Esophagus mucosa (tissue), 1 donor: Measurements from ENCODE around the gene CLSTN2. TPM values are rescaled to one million over a fixed set of nuclear protein-coding genes. Genes with fewer than 3 reads are reported as not detected.

Source experiments
- ATAC-seq: fragments of 200-7000 bp; cut with Tn5 transposase; one replicate; pipeline ENCODE4 v1.9.1; 2020
- total RNA-seq: library from RNA; stranded (reverse); gene quantifications from one replicate; pipeline ENCODE4 v1.2.4, GENCODE V29; 2023
- donor health status: DM: yes; HTN: yes; CAD: no.

CLSTN2 gene
- total RNA-seq, 1 donor from 2014 or later: 1.5 TPM

DNA sequence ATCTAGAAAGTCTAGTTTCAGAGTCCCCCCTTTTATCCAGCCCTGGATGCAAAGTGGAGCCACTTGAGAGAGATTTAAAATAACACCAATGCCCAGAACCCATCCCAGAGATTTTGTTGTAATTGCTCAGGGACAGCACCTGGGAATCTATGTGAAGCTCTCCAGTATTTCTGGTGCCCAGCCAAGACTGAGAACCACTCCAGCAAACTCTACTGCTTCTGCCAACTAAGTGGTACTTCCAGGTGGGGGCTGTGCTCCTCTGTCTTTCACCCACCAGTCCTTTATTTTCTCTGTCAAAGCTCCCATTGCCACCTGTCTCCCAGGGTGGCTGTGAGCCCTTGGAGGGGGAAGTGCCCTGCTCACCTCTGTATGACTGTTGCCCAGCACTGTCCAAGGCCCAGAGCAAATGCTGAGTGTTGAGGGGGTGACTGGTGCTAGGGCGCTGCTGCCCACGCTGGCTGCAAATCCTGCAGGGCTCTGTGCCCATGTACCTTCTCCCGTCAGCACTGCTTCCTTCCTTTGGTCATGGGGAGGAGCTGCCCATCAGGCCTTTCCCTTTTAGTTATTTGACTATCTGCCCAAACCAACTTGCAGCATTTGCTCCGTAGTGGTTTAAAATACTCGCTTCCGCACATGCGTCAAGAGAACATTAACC, 9.4 kb downstream of the CLSTN2 start:
- no peak for ATAC-seq

DNA sequence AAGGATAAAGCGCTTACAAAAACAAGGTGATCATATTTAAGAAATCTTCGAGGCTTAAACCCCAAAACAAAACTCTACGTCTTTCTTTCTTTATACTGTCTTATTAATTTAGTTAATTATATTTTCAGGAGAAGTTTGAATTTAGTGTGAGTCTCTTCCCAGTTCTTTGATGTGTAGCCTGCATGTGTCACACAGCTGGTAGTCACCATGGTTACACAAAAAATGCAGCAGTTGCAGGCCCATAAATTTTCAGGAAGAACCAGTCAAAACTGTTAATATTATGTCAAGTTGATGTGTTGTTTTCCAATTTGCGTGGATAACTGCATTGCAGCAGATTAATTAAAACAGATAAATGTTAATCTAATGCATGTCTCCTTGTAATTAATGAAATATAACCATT, 10.4 kb downstream of the CLSTN2 start:
- ATAC-seq: no peak

DNA sequence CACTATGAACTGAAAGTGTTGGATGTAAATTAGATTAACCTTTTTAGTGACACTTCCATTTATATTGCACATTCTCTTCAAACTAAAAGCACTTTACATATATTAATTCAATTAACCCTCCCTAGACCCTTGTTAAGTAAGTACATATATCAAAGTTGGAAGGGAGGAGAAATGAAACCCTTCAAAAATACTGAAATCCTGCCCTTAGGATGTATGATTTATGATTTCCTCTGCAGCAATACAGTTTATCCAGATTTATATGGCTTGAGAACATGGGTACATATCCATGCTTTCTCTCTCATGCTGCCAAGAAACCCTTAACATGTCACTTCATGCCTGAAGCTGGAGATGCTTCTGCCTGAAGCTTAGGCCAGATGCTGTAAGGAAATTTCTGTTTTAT, 11.0 kb downstream of the CLSTN2 start:
- ATAC-seq: no peak

DNA sequence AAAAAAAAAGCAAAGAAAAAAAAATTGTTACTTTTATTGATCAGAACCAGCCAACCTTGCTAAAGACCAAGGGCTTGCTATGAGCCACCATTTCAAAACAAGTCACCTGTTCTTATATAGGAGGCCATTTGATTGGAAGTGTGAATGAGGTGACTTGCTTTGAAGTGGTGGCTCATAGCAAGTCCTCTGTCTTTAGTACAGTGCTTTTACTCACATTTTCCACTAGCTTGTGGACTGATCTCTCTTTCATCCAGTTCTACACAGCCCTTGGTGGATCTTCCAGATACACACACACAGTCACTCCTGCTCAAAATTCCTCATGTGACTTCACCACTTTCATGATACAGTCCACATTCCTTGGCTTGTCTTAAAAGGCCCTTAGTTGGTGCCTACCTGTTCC, 13.5 kb downstream of the CLSTN2 start:
- no peak for ATAC-seq

DNA sequence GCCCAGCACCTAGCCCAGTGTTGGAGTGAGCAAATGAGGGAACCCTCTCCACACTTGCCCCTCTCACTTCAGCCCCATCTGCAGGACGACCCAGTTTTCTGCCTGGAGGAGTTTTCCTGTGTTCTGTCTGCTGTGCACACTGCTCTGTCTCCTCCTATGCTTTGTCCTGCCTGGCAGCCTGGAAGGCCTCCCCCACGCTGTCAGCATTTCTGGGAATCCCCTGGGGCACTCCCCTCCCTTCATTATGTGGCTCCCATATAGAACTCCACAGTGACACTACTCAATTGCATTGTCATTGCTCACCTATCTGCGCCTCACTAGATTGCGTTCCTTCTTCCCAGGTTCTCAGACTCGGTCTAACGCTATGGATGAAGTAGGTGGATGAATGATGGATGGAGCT, 13.9 kb downstream of the CLSTN2 start:
- ATAC-seq: no peak

DNA sequence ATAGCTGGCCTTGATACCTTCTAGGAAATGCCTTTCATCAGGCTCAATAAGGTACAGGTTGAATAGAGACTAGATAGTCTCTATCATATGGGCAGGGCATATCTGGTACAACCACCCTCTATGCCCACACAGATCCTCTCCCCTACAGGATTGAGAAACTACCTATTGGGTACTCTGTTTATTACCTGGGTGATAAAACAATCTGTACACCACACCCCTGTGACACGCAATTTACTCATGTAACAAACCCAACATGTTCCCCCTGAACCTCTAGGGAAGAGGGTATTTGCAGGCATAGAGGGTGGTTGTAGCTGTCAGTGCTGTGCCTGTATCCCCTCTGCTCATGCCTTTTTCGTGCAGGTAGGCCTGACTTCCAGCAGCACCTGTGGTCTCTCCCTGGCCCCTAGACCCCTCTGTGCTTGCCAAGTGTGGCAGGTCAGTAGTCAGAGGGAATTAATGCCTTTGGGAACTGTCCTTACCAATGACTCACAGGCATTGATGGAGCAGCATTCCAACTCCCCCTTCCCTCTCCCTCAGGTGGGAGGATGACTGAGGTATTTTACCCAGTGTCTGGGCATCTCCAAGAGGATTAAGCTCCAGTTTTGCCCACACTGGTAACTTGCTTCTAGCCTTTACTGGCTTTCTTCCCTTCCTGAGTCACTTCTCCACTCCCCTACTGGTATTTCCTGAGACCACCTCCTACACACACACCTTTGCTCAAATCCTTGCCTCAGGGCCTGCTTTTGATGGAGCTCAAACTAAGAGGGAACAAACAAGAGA, 18.3 kb downstream of the CLSTN2 start:
- peak; percentile 35 for ATAC-seq

DNA sequence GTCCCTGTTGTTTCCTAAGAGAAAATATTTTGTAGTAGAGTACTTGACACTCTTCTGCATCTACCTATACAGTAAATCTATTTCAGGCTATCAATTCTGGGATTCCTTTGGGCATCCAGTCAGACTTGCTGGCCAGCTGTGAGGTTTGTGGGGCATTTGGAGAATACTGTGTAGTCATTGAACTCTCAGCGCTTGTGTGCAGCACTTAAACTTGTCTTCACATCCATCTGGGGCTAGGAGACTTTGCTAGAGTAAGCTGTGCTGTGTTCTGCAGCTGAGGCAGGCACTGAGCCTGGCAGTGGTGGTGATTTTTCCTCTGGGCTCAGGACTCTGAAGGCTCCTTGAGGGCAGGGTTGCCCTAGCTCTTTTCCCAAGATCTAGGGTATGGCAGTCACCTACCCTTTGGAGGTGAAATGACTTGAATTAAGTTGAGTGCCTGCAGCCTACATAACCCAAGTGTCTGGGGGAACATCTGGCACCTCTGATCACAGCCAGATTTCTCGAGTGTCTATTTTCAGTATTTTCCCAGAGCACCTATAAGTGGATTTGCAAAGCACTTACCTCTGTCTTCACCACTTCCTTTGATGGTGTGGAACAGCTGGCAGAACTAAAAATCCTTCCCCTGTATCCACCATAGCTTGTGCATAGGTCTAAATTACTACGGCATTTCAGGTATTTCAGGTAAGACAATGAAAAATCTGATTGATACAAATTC, 19.3 kb downstream of the CLSTN2 start:
- no peak for ATAC-seq

DNA sequence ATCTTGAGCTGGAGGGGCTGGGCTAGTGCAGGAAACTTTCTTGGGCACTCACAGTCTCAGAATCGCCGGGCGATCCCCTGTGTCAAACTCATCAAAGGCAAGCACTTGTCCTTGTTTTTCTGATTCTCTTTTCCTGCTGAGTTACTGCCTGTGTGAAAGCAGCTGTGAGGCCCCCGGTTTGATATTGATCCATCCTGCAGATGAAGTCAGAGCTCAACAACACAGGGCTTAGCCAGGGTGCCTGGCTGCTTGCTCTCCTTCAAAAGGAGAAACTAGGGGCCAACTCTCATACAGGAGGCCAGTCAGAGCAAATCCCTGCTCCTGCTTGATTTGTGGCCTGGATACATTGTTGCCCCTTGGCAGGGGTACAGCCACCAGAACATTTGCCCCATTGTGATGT, 22.9 kb downstream of the CLSTN2 start:
- no peak for ATAC-seq

DNA sequence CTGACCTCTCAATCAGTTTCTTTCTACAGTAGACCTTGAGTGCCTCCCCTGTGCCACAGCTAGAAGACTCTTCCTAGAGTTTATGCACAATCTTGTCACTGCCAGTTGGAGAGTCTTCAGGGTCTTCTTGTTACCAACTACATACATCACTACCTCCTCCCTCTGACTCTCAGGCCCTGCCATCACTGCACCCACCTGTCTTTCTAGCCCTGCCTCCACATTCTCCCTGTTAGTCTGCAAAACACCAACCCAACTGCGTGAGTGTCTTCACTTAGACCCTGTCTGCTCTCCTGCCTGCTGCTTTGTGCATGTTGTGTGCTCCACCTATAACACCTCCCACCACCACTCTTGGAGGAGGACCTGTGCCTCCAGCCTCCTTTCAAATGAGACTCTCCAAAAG, 34.4 kb downstream of the CLSTN2 start:
- no peak for ATAC-seq

DNA sequence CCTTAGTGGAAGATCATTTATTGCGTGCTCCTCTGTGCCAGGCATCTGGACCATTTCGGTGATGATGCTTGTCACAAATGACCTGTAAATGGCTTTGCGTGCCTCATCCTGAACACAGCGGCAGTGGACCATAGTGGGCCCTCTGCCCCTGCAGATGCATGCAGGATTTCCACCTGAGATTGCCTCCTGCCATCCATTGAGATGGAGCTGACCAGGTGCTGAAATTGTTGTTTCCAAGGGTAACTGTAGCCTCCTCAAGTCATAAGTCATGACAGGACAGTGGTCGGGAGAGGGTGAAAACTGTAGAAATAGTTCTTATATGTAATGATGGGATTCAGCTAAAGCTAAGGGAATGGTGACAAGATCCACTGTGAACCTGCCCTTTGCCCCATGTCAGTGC, 35.5 kb downstream of the CLSTN2 start:
- no peak for ATAC-seq

DNA sequence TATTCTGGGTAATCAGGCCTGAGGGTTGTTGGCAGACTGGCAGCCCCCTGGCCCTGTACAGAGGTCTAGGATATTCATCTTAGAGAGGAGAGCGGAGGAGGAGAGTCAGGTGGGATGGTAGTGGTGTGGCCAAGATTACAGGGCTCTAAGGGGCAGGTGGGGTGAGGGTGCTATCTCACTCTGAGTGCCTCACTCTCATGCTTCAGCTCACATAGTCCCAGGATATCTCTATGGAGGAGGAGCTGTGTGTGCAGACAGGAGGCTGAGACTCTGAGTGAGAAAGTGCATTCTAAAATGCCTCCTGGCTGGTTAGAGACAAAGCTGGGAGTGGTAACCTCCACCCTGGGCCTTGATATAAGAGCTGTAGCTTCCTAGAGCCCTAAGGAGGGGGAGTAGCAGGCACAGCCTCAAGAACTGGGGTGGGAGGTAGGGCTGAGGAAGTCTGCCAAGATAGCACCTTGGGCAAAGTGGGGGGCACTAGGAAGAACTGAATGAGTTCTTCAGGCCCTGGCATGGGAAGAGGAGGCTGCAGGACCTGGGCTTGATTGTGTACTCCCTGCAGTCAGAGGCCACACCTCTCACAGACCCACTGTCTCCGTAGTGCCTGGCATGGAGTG, 39.9 kb downstream of the CLSTN2 start:
- ATAC-seq: no peak

DNA sequence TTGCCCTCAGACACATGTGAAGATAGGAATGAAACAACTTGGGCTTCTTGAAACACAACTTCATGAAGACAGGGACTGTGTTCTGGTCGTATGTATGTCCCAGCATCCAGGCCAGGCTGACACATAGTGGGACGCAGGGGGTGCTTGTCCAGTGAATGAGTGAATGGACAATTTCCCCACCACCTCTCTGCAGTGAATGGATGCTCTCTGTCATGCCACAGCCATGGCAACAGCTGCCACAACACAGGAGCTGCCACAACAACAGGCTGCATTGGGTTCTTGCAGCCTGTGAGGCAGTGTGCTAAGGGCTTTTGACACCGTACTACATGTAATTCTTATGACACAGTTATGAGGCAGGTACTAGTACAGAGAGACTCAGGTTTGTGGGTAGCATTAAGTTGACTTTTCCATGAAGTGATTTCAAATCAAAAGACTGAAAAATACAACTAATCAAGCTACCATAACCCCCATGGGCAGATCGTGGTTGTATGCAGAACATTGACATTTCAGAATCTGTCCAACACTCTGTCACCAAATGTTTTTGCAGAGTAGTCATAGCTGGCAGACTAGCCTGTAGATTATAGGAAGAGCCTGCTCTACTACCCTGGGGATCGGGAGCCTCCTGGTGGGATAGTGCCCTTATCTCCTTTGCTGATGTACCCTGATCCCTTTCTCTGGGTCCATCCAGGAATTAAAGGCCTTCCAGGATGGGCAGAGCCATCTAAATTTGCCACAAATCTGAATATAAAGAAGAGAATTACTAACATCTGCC, 40.8 kb downstream of the CLSTN2 start:
- no peak for ATAC-seq

DNA sequence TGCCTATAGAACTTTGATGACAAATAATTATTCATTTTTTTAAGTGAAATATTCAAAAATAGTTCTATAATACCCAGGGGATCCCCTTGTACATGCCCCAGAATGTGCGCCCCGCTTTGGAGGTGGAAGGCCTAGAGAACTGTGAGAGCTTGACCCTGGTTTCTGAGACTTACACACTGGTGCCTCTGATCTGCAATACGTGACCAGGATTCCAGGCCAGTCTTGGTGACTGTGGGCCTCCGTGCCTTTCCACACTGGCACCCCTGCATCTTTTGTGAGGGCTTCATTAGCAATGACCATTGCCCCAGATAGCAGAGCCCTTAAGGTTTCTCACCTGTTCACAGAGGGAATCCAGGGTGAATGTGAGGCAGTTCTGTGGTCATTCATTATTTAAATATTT, 44.0 kb downstream of the CLSTN2 start:
- ATAC-seq: no peak

DNA sequence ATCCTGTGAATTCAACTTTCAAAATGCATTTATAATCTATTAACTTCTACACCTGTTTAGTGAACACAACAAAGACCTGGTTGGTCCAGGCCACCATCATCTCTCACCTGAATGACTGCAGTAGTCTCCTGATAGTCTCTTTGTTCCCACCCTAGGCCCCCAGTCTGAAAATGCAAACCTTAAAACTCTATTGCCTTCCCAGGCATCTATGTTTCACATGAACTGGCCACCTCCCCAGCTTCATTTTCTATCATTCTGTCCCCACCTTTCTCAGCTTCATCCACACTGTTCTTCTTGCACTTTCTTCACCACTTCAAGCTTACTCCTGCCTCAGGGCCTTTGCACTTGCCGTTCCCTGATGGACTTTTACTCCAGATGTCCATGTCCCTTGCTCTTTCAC, 45.0 kb downstream of the CLSTN2 start:
- no peak for ATAC-seq

DNA sequence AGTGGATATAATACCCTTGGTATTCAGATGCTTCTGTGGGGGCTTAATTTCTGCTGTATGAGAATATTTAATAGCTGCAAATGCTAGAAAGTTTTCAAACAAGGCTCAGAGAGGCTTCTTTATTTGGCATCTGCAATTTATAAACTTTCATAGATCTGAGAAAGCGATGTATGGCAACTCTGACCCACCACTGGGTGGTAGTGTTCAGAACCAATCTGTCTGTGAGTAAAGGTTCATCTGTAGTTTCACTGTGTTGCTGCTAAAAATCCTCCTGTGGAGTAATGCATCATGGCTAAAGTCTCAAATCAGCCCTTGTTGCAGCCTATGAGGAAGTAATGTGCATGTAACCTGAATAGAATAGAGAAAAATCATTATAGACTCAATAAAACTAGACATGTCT, 47.4 kb downstream of the CLSTN2 start:
- no peak for ATAC-seq

DNA sequence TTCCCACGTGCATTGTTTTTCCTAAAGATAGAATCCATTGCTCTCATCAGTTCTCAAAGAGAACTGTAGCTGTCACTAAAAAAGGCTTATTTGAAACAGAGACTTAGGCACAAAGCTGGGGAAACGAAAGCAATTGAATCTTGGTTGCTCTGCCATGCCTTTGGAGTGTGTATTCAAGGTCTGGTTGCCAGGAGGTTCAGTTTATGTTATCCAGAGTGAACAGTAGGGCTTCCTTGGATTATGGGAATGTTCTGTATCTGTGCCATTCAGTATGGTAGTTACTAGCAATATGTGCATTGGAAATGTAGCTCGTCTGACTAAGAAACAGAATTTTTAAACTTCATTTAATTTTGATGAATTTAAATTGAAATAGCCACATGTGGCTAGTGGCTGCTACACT, 50.6 kb downstream of the CLSTN2 start:
- ATAC-seq: no peak

DNA sequence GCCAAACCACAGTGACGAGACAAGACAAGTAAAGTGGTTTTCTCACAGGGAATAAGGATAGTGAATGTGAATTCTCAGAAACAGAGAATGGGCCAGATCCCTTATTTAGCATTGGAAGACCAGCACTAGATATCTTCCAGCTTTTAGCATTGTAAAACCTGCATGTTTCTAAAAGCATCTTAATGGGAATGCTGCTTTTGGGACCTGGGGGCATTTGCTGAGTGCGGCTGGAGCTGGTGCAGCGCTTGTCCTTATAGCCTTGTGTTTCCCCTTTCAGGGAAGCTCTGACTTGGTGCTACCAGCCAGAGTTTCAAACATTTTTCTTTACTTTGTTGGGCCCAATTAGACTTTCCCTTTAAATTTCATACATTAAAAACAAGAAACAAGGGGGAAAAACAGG, 52.9 kb downstream of the CLSTN2 start:
- ATAC-seq: no peak

DNA sequence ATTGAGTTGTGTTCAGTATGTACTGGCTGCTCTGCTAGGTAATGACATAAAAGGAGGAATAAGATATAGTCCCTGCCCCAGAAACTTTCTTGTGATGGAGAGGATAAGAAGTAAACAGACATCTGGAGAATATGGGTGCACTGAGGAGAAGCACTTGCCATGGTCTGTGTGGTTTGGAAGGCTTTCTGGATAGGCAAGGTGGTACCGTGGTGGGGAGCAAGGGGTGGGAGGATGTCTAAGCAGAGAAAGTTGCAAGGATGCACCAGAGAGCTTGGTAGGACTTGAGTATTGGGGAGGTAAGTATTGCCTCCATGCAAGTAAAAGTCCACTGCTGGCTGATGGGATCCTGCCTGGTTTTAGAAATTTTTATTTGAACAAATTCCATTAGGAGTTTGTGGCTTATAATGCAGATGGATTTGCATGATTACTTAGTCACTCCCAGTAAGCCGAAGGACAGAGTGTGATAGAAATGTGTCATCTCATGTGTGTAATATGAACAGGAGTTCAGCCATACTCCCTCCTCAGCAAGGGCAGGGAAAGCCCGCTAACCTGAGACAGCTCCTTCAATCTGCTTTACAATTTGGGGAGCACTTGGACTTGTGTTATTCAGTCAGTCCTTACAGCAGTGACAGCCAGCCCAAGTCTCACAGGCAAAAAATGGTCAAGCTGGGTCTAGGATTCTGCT, 53.6 kb downstream of the CLSTN2 start:
- ATAC-seq: no peak

DNA sequence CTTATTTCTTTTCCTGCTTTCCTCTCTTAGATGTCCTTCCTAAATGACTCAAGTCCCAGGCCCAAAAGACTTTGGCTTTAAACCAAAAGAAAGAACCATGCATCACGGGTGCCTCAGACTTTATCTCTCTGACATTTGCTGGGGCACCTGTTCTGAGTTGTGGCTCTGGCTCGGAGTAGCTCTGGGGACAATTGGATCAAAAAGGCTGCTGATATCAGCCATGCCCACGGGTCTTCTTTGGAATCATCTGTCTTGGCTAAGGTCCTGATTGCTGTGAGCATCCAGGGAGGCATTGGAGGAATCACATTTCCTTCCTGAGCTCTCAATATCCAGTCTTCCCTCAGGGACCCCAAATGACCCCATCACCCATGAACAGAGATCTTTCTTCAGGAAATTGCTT, 59.9 kb downstream of the CLSTN2 start:
- ATAC-seq: no peak

DNA sequence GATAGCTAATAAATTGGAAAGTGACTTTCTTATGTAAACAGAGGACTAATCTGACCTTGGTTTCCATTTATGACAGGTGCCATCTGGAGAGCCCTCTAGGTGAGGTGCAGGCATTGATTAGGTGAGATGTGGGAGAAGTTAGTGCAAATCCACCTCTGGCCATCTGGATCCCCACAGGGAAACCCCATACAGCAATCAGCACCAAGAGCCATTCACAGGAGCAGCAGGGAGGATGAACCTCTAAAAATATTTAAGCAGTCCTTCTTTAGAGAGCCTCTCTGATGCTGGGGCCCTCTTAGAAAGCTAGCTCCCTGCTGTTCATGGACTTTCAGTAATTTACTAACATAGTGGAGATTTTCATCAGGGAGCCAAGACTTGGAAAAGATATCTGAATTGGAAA, 69.3 kb downstream of the CLSTN2 start:
- no peak for ATAC-seq

DNA sequence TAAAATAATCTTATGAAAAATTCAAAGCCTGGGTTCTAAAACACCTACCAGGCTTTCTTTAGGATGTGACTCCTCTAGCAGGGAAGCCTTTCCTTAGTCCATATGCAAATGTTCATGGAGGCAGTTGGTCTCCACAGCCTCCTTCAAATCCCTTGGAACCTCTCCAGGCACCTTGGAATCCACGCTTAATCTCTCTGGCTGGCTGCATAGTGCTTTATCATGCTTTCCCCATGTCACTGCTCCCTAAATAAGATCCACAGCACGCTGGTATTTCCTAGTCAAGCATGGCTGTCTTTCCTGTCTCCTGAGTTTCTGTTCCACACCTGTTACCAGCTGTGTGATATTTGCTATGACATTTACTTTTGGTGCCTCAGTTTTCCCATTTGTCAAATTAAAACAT, 71.3 kb downstream of the CLSTN2 start:
- no peak for ATAC-seq

DNA sequence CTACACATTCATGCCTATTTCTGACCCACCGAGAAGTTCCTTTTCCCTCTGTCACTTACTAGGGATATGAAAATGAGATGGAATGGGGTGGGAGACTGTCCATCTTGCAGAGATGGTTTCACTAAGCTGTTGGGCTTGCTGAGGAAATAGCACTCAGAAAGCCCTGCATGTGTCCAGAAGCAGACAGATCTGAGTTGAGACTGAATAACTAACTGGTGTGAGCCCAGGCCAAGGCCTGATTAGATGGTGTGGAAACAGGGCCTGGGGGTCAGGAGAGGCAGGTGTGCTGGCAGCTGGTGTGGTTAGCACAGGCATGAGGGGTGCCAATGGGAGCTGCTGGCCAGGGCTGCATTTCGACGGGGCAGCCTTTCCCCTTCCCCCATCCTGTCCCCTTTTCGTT, 72.1 kb downstream of the CLSTN2 start:
- ATAC-seq: no peak
